Measurements from ENCODE around the gene GAS7.
A peak's percentile ranks its signal among the peaks of the same experiment; 100 is the strongest.

GAS7 gene

GRCh38 chr17:10082795-10083194 lies 115.6 kb downstream of the GAS7 start:
- Histone ChIP-seq H3K9ac (ENCODE audit: low read depth in 1 of 2, low read length in 2 of 2) (no peak overlapping the region), H3K27me3 (ENCODE audit: control insufficient read depth in 2 of 2, insufficient read depth in 2 of 2, low read length in 2 of 2) (no peaks in the 10 kb centered on the region), H3K27ac (ENCODE audit: low read depth in 2 of 2, low read length in 2 of 2) (no peak overlapping the region), H3K4me1 (ENCODE audit: control insufficient read depth in 2 of 2, insufficient read depth in 2 of 2, low read length in 2 of 2) (no peaks in the 10 kb centered on the region), H3K36me3 (ENCODE audit: control insufficient read depth in 2 of 2, insufficient read depth in 2 of 2, low read length in 2 of 2) (no peaks in the 10 kb centered on the region), H3K4me3 (ENCODE audit: low read length in 2 of 2) (no peak overlapping the region), H3K9me3 (ENCODE audit: control insufficient read depth in 2 of 2, low read length in 2 of 2) (no peaks in the 10 kb centered on the region)

GRCh38 chr17:10081571-10082169 lies 116.7 kb downstream of the GAS7 start:
- H3K4me3 ChIP-seq (ENCODE audit: low read length in 2 of 2), result no peak overlapping the region
- no peaks in the 10 kb centered on the region for H3K4me1 ChIP-seq (ENCODE audit: control insufficient read depth in 2 of 2, insufficient read depth in 2 of 2, low read length in 2 of 2)
- no peaks in the 10 kb centered on the region for H3K9me3 ChIP-seq (ENCODE audit: control insufficient read depth in 2 of 2, low read length in 2 of 2)
- H3K36me3 ChIP-seq (ENCODE audit: control insufficient read depth in 2 of 2, insufficient read depth in 2 of 2, low read length in 2 of 2), result no peaks in the 10 kb centered on the region
- H3K9ac ChIP-seq (ENCODE audit: low read depth in 1 of 2, low read length in 2 of 2), result no peak overlapping the region
- H3K27me3 ChIP-seq (ENCODE audit: control insufficient read depth in 2 of 2, insufficient read depth in 2 of 2, low read length in 2 of 2), result no peaks in the 10 kb centered on the region
- no peak overlapping the region for H3K27ac ChIP-seq (ENCODE audit: low read depth in 2 of 2, low read length in 2 of 2)

GRCh38 chr17:10077561-10078299 lies 120.7 kb downstream of the GAS7 start:
- Histone ChIP-seq H3K9ac (ENCODE audit: low read depth in 1 of 2, low read length in 2 of 2) (no peak overlapping the region), H3K36me3 (ENCODE audit: control insufficient read depth in 2 of 2, insufficient read depth in 2 of 2, low read length in 2 of 2) (no peaks in the 10 kb centered on the region), H3K27me3 (ENCODE audit: control insufficient read depth in 2 of 2, insufficient read depth in 2 of 2, low read length in 2 of 2) (no peaks in the 10 kb centered on the region), H3K4me1 (ENCODE audit: control insufficient read depth in 2 of 2, insufficient read depth in 2 of 2, low read length in 2 of 2) (no peaks in the 10 kb centered on the region), H3K9me3 (ENCODE audit: control insufficient read depth in 2 of 2, low read length in 2 of 2) (no peaks in the 10 kb centered on the region), H3K27ac (ENCODE audit: low read depth in 2 of 2, low read length in 2 of 2) (no peak overlapping the region), H3K4me3 (ENCODE audit: low read length in 2 of 2) (no peak overlapping the region)

- H3K27me3 ChIP-seq (ENCODE audit: control insufficient read depth in 2 of 2, insufficient read depth in 2 of 2, low read length in 2 of 2), result no peaks in the 10 kb centered on the region
- no peaks in the 10 kb centered on the region for H3K4me1 ChIP-seq (ENCODE audit: control insufficient read depth in 2 of 2, insufficient read depth in 2 of 2, low read length in 2 of 2)
Observed at GRCh38 chr17:10075919-10076318, 122.5 kb downstream of the GAS7 start.

GRCh38 chr17:10073941-10074340 lies 124.5 kb downstream of the GAS7 start:
- Histone ChIP-seq H3K4me1 (ENCODE audit: control insufficient read depth in 2 of 2, insufficient read depth in 2 of 2, low read length in 2 of 2) (no peaks in the 10 kb centered on the region), H3K36me3 (ENCODE audit: control insufficient read depth in 2 of 2, insufficient read depth in 2 of 2, low read length in 2 of 2) (no peaks in the 10 kb centered on the region), H3K27me3 (ENCODE audit: control insufficient read depth in 2 of 2, insufficient read depth in 2 of 2, low read length in 2 of 2) (no peaks in the 10 kb centered on the region), H3K27ac (ENCODE audit: low read depth in 2 of 2, low read length in 2 of 2) (no peak overlapping the region), H3K4me3 (ENCODE audit: low read length in 2 of 2) (no peak overlapping the region), H3K9me3 (ENCODE audit: control insufficient read depth in 2 of 2, low read length in 2 of 2) (no peaks in the 10 kb centered on the region), H3K9ac (ENCODE audit: low read depth in 1 of 2, low read length in 2 of 2) (no peak overlapping the region)

More at GRCh38 chr17:10075919-10076318, 122.5 kb downstream of the GAS7 start:
- Histone ChIP-seq H3K4me3 (ENCODE audit: low read length in 2 of 2) (no peak overlapping the region), H3K36me3 (ENCODE audit: control insufficient read depth in 2 of 2, insufficient read depth in 2 of 2, low read length in 2 of 2) (no peaks in the 10 kb centered on the region), H3K27ac (ENCODE audit: low read depth in 2 of 2, low read length in 2 of 2) (no peak overlapping the region), H3K9me3 (ENCODE audit: control insufficient read depth in 2 of 2, low read length in 2 of 2) (no peaks in the 10 kb centered on the region), H3K9ac (ENCODE audit: low read depth in 1 of 2, low read length in 2 of 2) (no peak overlapping the region)

DNA sequence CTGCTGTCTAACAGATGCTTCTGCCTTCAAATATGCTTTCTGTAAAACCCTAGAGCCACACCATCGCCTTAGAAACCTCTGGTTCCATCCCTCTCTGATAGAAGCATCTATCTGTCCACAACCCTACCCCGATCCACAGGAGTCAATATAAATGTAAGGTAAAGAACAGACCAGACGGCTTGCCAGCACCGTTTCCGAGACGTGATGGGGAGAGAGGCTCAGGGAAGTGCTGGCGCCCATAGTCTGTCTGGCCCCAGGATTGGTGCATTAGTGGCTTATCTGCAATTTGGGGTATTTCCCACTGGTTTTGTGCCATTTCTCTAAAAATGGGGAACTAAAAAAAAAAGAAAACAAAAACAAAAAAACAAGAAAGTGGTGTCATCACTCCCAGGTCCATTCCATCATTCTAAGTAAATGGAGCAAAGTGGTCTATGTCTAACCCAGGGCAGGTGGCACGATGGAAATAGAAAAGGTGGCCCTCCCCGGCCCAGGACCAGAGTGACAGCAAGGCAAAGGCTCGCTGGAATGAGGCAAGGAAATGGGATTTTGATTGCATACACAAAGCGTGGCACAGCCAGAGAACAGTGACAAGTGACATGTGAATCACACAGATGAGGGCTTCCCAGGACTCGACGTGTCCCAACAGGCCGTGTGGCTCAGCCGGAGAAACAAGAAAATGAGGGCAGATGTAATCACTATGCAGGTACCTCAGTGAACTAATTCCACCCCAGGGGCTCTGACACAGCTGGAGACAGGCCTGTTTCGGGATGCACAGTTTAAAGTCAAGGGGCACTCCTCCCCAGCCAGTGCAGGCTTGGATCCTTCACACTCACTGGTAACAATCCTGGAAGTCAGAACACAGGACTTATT lies 125.6 kb downstream of the GAS7 start:
- Histone ChIP-seq H3K4me1 (ENCODE audit: control insufficient read depth in 2 of 2, insufficient read depth in 2 of 2, low read length in 2 of 2) (no peaks in the 10 kb centered on the region), H3K36me3 (ENCODE audit: control insufficient read depth in 2 of 2, insufficient read depth in 2 of 2, low read length in 2 of 2) (no peaks in the 10 kb centered on the region), H3K27ac (ENCODE audit: low read depth in 2 of 2, low read length in 2 of 2) (no peak overlapping the region), H3K9ac (ENCODE audit: low read depth in 1 of 2, low read length in 2 of 2) (no peak overlapping the region), H3K27me3 (ENCODE audit: control insufficient read depth in 2 of 2, insufficient read depth in 2 of 2, low read length in 2 of 2) (no peaks in the 10 kb centered on the region), H3K9me3 (ENCODE audit: control insufficient read depth in 2 of 2, low read length in 2 of 2) (no peaks in the 10 kb centered on the region), H3K4me3 (ENCODE audit: low read length in 2 of 2) (no peak overlapping the region)

- H3K36me3 ChIP-seq (ENCODE audit: control insufficient read depth in 2 of 2, insufficient read depth in 2 of 2, low read length in 2 of 2), result no peaks in the 10 kb centered on the region
- H3K9me3 ChIP-seq (ENCODE audit: control insufficient read depth in 2 of 2, low read length in 2 of 2), result no peaks in the 10 kb centered on the region
- no peak overlapping the region for H3K9ac ChIP-seq (ENCODE audit: low read depth in 1 of 2, low read length in 2 of 2)
- H3K27ac ChIP-seq (ENCODE audit: low read depth in 2 of 2, low read length in 2 of 2), result no peak overlapping the region
- H3K4me1 ChIP-seq (ENCODE audit: control insufficient read depth in 2 of 2, insufficient read depth in 2 of 2, low read length in 2 of 2), result no peaks in the 10 kb centered on the region
- no peaks in the 10 kb centered on the region for H3K27me3 ChIP-seq (ENCODE audit: control insufficient read depth in 2 of 2, insufficient read depth in 2 of 2, low read length in 2 of 2)
- no peak overlapping the region for H3K4me3 ChIP-seq (ENCODE audit: low read length in 2 of 2)
Observed at GRCh38 chr17:10072086-10072485, 126.3 kb downstream of the GAS7 start.

DNA sequence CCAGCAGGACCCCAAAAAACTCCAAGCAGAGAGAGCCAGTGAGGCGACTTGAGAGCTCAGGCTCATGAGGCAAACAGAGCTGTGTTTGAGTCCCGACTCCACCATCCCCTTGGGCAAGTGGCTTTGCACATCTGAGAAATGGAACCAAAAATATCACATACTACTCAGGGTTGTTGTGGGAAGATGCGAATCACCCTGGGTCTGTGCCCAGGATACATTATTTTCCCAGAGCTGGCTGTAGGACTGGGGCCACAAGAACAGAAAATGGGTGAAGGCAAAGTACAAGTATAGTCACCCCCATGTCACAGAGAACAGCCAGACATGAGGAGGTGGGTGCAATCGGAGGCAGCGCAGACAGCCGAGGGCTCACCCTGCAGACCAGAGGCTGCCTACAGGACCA lies 127.3 kb downstream of the GAS7 start:
- no peak overlapping the region for H3K27ac ChIP-seq (ENCODE audit: low read depth in 2 of 2, low read length in 2 of 2)
- no peak overlapping the region for H3K4me3 ChIP-seq (ENCODE audit: low read length in 2 of 2)
- no peaks in the 10 kb centered on the region for H3K27me3 ChIP-seq (ENCODE audit: control insufficient read depth in 2 of 2, insufficient read depth in 2 of 2, low read length in 2 of 2)
- no peaks in the 10 kb centered on the region for H3K9me3 ChIP-seq (ENCODE audit: control insufficient read depth in 2 of 2, low read length in 2 of 2)
- no peak overlapping the region for H3K9ac ChIP-seq (ENCODE audit: low read depth in 1 of 2, low read length in 2 of 2)
- H3K36me3 ChIP-seq (ENCODE audit: control insufficient read depth in 2 of 2, insufficient read depth in 2 of 2, low read length in 2 of 2), result no peaks in the 10 kb centered on the region
- H3K4me1 ChIP-seq (ENCODE audit: control insufficient read depth in 2 of 2, insufficient read depth in 2 of 2, low read length in 2 of 2), result no peaks in the 10 kb centered on the region

- H3K9ac ChIP-seq (ENCODE audit: low read depth in 1 of 2, low read length in 2 of 2), result no peak overlapping the region
- H3K27ac ChIP-seq (ENCODE audit: low read depth in 2 of 2, low read length in 2 of 2), result no peak overlapping the region
- no peak overlapping the region for H3K4me3 ChIP-seq (ENCODE audit: low read length in 2 of 2)
- H3K4me1 ChIP-seq (ENCODE audit: control insufficient read depth in 2 of 2, insufficient read depth in 2 of 2, low read length in 2 of 2), result no peaks in the 10 kb centered on the region
- no peaks in the 10 kb centered on the region for H3K9me3 ChIP-seq (ENCODE audit: control insufficient read depth in 2 of 2, low read length in 2 of 2)
- no peaks in the 10 kb centered on the region for H3K27me3 ChIP-seq (ENCODE audit: control insufficient read depth in 2 of 2, insufficient read depth in 2 of 2, low read length in 2 of 2)
- no peaks in the 10 kb centered on the region for H3K36me3 ChIP-seq (ENCODE audit: control insufficient read depth in 2 of 2, insufficient read depth in 2 of 2, low read length in 2 of 2)
Observed at GRCh38 chr17:10070690-10071089, 127.7 kb downstream of the GAS7 start.

- no peaks in the 10 kb centered on the region for H3K9me3 ChIP-seq (ENCODE audit: control insufficient read depth in 2 of 2, low read length in 2 of 2)
- no peak overlapping the region for H3K9ac ChIP-seq (ENCODE audit: low read depth in 1 of 2, low read length in 2 of 2)
- H3K36me3 ChIP-seq (ENCODE audit: control insufficient read depth in 2 of 2, insufficient read depth in 2 of 2, low read length in 2 of 2), result no peaks in the 10 kb centered on the region
- H3K27me3 ChIP-seq (ENCODE audit: control insufficient read depth in 2 of 2, insufficient read depth in 2 of 2, low read length in 2 of 2), result no peaks in the 10 kb centered on the region
- H3K27ac ChIP-seq (ENCODE audit: low read depth in 2 of 2, low read length in 2 of 2), result peak overlapping the region in 1 of 2 donors; percentile 1
- no peak overlapping the region for H3K4me3 ChIP-seq (ENCODE audit: low read length in 2 of 2)
- no peaks in the 10 kb centered on the region for H3K4me1 ChIP-seq (ENCODE audit: control insufficient read depth in 2 of 2, insufficient read depth in 2 of 2, low read length in 2 of 2)
Observed at GRCh38 chr17:10069301-10069700, 129.1 kb downstream of the GAS7 start.
